UCSD-AML1 (cell line): Measurements from ENCODE around the gene RENBP.

Experiments
- DNase-seq: peaks from one replicate; lab custom pipeline; 2025; ENCODE audit not compliant: unreplicated experiment; lab: John Stamatoyannopoulos, UW

RENBP gene

GRCh38 chrX:153921070-153921469 lies 23.4 kb downstream of the RENBP start:
- DNase-seq: no peak

DNA sequence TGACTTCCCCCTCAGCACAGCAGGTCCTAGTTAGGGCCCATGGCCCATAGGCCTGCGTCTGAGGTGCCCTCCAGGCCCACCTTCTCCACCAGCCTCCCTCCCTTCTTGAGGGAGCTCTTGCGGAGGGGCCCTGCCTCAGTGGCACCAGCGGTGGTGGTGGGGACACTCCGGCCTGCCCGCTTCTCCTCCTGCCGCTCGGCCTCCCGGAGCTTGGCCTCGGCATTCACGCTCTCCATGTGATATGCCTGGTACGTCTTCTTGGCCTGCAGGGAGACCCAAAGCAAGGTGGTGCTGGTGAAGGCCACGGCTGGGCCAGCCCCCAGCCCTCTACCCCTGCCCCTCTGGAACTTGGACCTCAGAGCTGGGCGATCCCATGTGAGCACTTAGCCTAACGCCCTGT lies 23.9 kb downstream of the RENBP start:
- no peak for DNase-seq

DNA sequence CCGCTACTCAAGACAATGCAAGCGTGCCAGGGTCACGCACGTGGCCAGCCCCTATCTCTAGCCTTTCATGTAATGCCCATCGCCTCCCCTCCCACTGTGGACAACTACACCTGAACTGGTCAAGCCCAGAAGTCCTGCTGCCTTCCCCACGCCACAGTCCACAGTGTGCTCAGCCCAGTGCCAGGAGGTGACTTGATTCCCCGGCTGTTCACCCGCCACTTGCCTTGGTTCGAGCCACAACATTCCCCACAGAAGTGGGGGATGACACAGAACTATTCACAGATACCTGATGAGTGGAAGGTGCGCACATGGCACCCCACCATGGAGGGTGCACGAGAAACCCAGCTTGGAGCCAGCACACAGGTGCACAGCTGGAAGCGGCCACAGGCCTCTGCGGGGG lies 25.2 kb downstream of the RENBP start:
- no peak for DNase-seq

DNA sequence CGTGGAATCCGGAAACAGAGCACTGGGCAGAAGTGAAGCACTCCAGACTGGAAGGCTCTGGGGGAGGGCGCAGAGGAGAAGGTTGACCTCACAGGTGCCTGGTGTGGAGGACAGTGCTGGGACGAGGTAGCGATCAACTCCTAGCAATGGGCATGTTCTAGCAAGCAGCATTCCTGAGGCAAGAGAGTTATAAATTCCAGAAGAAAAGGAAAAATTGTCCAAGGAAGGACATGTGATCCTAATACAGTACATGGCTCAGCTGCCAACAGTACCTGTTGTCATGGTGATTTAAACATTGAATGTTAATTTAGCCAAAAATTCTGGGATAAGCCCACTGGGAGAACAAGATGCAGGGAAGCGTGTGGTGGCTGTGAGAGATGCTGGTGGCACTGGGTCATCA lies 26.6 kb downstream of the RENBP start:
- DNase-seq: no peak

DNA sequence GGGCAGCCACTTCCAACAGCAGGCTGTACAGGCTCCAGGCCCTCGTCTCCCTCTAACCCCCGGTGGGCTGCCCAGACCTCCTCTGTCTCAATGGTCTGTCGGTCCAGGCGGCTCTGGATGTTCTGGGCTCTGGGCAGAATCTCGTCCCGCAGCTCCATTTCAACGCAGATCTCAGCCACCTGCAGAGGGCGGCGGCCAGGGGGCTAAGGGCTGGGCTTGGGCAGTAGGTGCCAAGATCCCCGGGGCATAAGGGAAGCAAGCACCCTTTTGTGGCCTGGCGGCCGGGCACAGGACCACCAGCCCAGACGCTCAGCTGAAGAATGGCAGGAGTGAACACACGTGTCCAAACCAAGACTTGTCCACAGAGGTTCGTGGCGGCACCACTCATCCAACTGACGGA lies 30.7 kb downstream of the RENBP start:
- DNase-seq: no peak

GRCh38 chrX:153913211-153913610 lies 31.2 kb downstream of the RENBP start:
- DNase-seq: no peak

DNA sequence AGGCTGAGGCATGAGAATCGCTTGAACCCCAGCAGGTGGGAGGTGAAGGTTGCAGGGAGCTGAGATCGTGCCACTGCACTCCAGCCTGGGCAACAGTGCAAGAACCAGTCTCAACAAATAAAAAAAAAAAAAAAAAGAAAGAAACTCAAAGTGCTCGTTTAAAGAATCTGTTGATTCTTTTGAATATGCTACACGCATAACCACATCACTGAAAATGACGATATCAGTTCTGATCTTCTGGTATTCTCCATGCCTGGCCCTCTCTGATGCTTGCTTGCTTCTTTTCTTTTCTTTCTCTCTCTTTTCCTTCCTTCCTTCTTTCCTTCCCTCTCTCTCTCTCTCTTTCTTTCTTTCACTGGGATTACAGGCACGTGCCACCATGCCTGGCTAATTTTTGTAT lies 32.6 kb downstream of the RENBP start:
- DNase-seq: no peak

- DNase-seq: no peak
Measured at GRCh38 chrX:153910446-153910845, 34.0 kb downstream of the RENBP start.

DNA sequence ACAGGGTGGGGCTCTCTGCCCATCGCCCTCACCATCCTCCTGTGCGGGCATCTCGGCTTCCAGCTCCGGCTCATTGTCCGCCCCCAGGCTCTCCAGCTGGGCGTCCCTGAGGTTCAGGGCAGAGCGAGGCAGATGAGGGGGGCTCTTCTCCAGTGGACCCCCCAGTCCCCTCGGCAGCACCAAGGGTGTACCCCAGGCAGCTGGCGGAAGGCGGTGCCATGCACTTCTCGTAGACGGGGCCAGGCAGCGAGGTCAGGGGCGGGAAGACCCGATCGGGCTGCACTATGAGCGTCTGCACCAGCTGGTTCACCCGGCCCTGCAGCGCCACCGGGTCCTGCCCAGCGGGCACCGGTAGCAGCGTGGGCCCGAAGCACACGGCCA lies 34.5 kb downstream of the RENBP start:
- no peak for DNase-seq

GRCh38 chrX:153909024-153909979 lies 35.1 kb downstream of the RENBP start:
- no peak for DNase-seq

DNA sequence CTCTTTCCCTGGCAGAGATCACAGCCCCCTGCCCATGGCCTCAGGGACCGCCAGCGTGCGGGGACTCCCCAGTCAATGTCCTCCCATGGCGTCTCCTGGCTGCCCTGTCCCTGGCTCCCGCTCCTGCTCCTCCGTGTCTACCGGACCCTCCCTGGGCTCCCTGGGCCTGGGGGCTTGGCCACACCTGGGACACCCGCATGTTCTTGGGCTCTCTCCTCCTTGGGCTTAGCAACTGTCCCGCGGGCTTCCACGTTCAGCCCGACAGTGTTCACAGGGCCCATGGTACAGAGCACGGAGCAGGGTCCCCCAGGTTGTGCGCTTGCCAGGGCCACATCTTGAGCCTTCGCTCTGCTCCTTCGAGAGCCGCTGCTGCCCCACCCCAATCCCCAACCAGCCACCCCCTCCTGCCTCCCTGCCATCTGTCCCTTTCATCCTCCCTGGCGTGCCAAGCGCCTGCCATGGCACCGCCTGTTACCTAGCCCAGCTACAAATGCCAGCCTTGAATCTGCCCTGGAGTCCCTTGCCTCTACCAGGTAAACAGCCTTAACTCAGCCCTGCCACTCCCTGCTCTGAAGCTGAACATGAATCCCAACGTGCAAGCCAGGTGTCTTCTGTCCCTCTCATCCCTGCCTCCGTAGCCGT lies 36.1 kb downstream of the RENBP start:
- no peak for DNase-seq

- DNase-seq: no peak
Measured at GRCh38 chrX:153907456-153907855, 37.0 kb downstream of the RENBP start.

- no peak for DNase-seq
Measured at GRCh38 chrX:153906126-153906917, 38.1 kb downstream of the RENBP start.

- no peak for DNase-seq
Measured at GRCh38 chrX:153905481-153906095, 38.9 kb downstream of the RENBP start.

DNA sequence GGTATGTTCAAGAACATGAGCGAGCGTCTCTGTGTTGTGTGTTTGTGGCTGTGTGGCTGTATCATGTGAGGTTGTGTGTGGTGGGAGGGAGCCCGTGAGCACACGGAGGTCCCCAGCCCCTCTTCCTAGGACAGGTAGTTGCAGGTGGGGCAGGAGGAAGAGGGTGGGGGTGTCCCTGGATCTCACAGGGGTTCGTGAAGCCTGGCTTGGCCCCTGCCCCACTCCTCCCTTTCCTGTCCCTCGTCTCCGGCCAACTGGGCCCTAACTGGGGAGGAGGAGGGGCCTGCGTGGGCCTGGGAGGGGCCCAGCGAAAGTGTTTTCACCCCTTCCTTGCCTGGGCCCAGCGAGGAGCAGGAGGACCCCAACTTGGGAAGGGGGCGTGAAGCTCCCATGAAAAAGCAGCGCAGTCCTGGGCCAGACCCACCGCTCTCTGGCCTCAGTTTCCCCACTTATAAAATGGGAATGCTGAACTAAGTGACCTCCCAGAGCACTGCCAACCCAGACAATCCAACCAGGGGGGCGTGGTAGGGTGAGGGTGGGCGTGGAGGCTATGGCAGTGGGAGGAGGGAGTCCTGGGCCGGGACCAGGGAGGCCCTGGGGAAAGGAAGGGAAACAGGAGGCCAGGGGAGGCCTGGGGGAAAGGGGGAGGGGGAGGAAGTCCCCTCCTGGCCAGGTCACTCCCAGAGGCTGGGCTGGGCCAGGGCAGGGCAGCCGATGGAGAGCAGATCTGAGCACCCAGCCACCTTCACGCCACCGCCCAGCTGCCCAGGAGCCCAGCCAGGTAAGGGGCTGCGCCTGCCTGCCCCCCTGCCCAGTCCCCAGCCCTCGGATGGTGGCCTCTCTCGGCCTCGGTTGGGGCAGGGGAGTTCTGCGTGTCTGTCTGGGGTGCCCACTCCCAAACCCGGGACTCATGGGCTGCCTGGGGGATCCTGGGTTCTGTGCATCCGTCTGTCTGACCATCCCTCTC lies 40.2 kb downstream of the RENBP start, which contains the start of gene AVPR2:
TSS of gene AVPR2 (plus strand) at position 683 of the 967 bp plus-strand sequence. CDS start 473 bp downstream, outside the sequence.
- DNase-seq: peak; percentile 65

GRCh38 chrX:153903238-153903980 lies 41.0 kb downstream of the RENBP start:
- DNase-seq: no peak

DNA sequence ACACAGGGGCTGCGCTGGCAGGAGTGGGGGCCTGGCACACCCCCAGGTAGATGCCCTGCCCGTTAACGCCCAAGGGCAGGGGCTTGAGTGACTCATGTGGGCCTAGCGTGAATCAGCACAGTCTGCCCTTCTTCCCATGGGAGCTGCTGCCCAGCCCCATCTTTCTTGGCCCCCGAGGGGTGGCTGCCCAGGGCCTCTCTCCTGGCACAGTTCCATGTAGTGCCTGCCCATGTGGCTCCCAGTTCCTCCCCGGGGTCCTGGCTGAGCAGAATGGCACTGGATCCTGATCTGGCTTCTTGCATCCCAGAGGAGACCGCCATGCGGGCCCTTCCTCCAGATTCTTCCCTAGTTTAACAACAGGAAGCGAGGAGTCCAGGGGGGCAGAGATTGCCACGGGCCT lies 42.1 kb downstream of the RENBP start:
- DNase-seq: no peak

DNA sequence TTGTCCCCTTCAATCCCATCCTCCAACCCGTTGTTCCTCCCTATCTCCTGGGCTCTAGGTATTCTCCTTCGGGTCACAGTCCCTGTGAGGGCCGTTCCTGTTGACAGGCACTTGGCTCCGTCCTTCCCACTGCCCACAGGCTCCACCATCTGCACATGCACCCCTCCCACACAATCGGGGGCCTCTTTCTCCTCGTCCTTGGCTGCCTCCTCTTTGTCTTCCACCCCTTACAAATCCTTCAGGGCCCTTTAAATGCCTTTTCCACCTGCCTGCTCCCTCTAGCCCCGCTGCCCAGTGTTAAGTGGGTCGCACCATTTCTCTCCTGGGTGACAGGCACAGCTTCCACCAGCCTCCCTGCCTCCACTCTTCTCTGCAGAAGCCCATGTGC lies 42.7 kb downstream of the RENBP start:
- DNase-seq: no peak
